Measurements from ENCODE around the gene PRM3.
A peak's percentile ranks its signal among the peaks of the same experiment; 100 is the strongest.

Gene PRM3

GRCh38 chr16:11272921-11273720 lies at the start of gene PRM3:
Gene PRM3, minus strand, starts transcription at chr16:11273629. Its CDS starts 34 bp downstream, at chr16:11273595.
- DNase-seq (ENCODE audit: low spot score) = no peak

GRCh38 chr16:11322823-11323222 lies 49.4 kb upstream of the PRM3 start:
- no peak for DNase-seq (ENCODE audit: low spot score)

GRCh38 chr16:11321662-11322061 lies 48.2 kb upstream of the PRM3 start:
- DNase-seq (ENCODE audit: low spot score) = no peak

GRCh38 chr16:11320170-11320569 lies 46.7 kb upstream of the PRM3 start:
- DNase-seq (ENCODE audit: low spot score) = no peak

GRCh38 chr16:11319529-11320146 lies 46.2 kb upstream of the PRM3 start:
- peak; percentile 40 for DNase-seq (ENCODE audit: low spot score)

GRCh38 chr16:11318817-11319216 lies 45.4 kb upstream of the PRM3 start:
- no peak for DNase-seq (ENCODE audit: low spot score)

GRCh38 chr16:11316331-11317015 lies 43.0 kb upstream of the PRM3 start:
- DNase-seq (ENCODE audit: low spot score) = no peak

GRCh38 chr16:11315510-11315909 lies 42.1 kb upstream of the PRM3 start:
- no peak for DNase-seq (ENCODE audit: low spot score)

- no peak for DNase-seq (ENCODE audit: low spot score)
These were observed 41.0 kb upstream of the PRM3 start for GRCh38 chr16:11314309-11314894.

- DNase-seq (ENCODE audit: low spot score) = no peak
These were observed 40.3 kb upstream of the PRM3 start for GRCh38 chr16:11313493-11314308.

- DNase-seq (ENCODE audit: low spot score) = peak; percentile 71
These were observed 39.5 kb upstream of the PRM3 start for GRCh38 chr16:11312718-11313492.

- DNase-seq (ENCODE audit: low spot score) = no peak
These were observed 37.6 kb upstream of the PRM3 start for GRCh38 chr16:11310997-11311561.

GRCh38 chr16:11310634-11310977 lies 37.2 kb upstream of the PRM3 start:
- no peak for DNase-seq (ENCODE audit: low spot score)

GRCh38 chr16:11309895-11310633 lies 36.6 kb upstream of the PRM3 start:
- DNase-seq (ENCODE audit: low spot score) = no peak

- DNase-seq (ENCODE audit: low spot score) = no peak
These were observed 35.3 kb upstream of the PRM3 start for GRCh38 chr16:11308493-11309283.

- DNase-seq (ENCODE audit: low spot score) = no peak
These were observed 34.4 kb upstream of the PRM3 start for GRCh38 chr16:11307639-11308492.

- DNase-seq (ENCODE audit: low spot score) = no peak
These were observed 33.7 kb upstream of the PRM3 start for GRCh38 chr16:11306997-11307638.

- no peak for DNase-seq (ENCODE audit: low spot score)
These were observed 33.0 kb upstream of the PRM3 start for GRCh38 chr16:11306381-11306780.
